HT1080 (cell line): ENCODE results near the gene TMEM179. TPM values are rescaled to one million over a fixed set of nuclear protein-coding genes. Genes with fewer than 3 reads are reported as not detected.
A peak's percentile ranks its signal among the peaks of the same experiment; 100 is the strongest.
"Not testable (repeated sequence)": the region's sequence is repeated elsewhere in the genome, so short reads cannot be mapped to it uniquely, and the experiment has no call there.

ENCODE experiments used
- DNase-seq: peaks from one replicate; pipeline ENCODE4 v3.0.0-alpha.2; 2015; ENCODE audit warnings: low read depth
- total RNA-seq: library from RNA; depleted of rRNA; stranded (reverse); fragments of >200 nt; shearing (Covaris generic); gene quantifications from 2 replicates; pipeline ENCODE4 v1.2.3, GENCODE V29; 2014

TMEM179 gene
- total RNA-seq, 1 experiment from 2014 or later = 0.34 TPM

GRCh38 chr14:104638190-104638589, 33.6 kb upstream of the TMEM179 start:
- DNase-seq = no peak

GRCh38 chr14:104637546-104638003, 33.0 kb upstream of the TMEM179 start:
- DNase-seq = peak; percentile 28

GRCh38 chr14:104636846-104637545, 32.4 kb upstream of the TMEM179 start:
- not testable (repeated sequence) for DNase-seq

- no peak for DNase-seq
Measured at GRCh38 chr14:104636131-104636530, 31.6 kb upstream of the TMEM179 start.

- DNase-seq = no peak
Measured at GRCh38 chr14:104635717-104636116, 31.1 kb upstream of the TMEM179 start.

- DNase-seq = no peak
Measured at GRCh38 chr14:104634886-104635570, 30.5 kb upstream of the TMEM179 start.

- no peak for DNase-seq
Measured at GRCh38 chr14:104634138-104634760, 29.7 kb upstream of the TMEM179 start.

- no peak for DNase-seq
Measured at GRCh38 chr14:104633276-104634137, 28.9 kb upstream of the TMEM179 start.

GRCh38 chr14:104632781-104633180, 28.2 kb upstream of the TMEM179 start:
- DNase-seq = no peak

GRCh38 chr14:104624939-104625338, 20.4 kb upstream of the TMEM179 start:
- no peak for DNase-seq

GRCh38 chr14:104614126-104614812, 9.7 kb upstream of the TMEM179 start:
- DNase-seq = no peak

- no peak for DNase-seq
Measured at GRCh38 chr14:104611881-104612280, 7.3 kb upstream of the TMEM179 start.

- no peak for DNase-seq
Measured at GRCh38 chr14:104610749-104611310, 6.3 kb upstream of the TMEM179 start.

GRCh38 chr14:104609666-104610065, 5.1 kb upstream of the TMEM179 start:
- no peak for DNase-seq

GRCh38 chr14:104603711-104604401, 716 bp downstream of the TMEM179 start:
- DNase-seq = no peak

GRCh38 chr14:104602933-104603325, 1.6 kb downstream of the TMEM179 start:
- DNase-seq = no peak

GRCh38 chr14:104602315-104602932, 2.1 kb downstream of the TMEM179 start:
- DNase-seq = no peak

- no peak for DNase-seq
Measured at GRCh38 chr14:104601786-104602185, 2.8 kb downstream of the TMEM179 start.

GRCh38 chr14:104600805-104601204, 3.8 kb downstream of the TMEM179 start:
- no peak for DNase-seq
